ENCODE results near the gene GPR89B.
A peak's percentile ranks its signal among the peaks of the same experiment; 100 is the strongest.
"Not testable (repeated sequence)": the region's sequence is repeated elsewhere in the genome, so short reads cannot be mapped to it uniquely, and the experiment has no call there.

The GPR89B gene

DNA sequence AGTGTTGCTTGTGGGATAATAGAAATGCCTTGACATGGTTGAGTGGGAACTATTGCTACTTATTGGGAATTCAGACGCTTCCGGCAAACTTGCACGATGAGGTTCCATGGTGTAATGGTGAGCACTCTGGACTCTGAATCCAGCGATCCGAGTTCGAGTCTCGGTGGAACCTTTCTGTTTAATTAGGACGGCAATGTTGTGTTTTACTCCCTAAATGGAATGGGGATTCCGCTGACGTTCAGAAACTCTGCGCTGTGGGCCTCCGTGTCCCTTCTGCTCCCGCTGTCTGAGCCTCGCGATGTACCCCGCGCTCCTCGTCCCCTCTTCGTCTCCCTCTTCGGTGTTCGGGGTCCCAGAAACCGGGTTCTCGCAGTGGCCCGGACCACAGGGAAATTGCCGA lies 104.5 kb downstream of the GPR89B start:
- not testable (repeated sequence) for DNase-seq (ENCODE audit: low spot score)

DNA sequence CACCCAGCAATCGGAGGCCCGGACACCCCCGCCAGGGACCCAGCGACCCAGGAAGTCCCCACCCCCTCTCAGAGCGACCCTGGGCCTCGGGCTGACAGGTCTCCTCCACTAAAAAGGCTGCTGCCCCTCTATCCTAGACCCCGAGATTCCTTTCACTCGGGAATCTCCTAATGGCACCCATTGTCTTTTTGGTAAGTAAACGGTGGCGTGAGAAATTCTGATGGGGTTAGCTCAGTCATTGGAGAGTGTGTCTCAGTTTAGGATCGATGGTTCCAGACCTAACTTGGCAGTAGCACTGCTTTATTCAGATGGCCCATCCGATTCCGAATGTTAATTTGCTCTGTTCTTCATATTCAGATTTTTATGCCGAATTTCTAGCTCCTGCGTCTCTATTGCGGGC lies 104.9 kb downstream of the GPR89B start:
- not testable (repeated sequence) for DNase-seq (ENCODE audit: low spot score)

DNA sequence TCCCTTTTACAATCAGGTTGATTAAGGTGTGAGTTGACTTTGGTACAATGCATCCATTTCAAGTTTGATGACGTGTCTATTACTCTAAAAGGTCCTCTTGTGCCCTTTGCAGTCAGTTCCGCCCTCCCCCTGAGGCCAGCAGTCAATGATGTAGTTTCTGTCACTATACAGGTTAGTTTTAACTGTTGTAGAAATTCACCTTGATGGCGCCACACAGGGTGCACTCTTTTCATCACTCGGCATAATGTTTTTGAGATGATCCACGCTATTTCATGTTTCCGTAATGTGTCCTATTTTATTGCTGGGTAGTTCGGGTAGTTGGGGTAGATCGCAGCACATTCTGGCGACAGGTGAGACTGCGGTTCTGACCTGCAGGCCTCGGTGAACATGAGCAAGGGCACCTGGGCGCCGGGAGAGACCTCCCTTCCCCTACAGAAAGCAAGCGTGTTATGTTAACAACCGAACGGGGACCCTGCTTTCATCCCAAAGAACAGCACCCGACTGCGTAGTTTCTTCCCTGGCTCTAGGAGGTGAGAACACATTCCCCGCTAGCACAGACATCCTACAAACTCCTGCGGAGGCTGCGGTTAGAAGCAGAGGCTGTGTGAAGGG lies 109.7 kb downstream of the GPR89B start:
- DNase-seq (ENCODE audit: low spot score): not testable (repeated sequence)

DNA sequence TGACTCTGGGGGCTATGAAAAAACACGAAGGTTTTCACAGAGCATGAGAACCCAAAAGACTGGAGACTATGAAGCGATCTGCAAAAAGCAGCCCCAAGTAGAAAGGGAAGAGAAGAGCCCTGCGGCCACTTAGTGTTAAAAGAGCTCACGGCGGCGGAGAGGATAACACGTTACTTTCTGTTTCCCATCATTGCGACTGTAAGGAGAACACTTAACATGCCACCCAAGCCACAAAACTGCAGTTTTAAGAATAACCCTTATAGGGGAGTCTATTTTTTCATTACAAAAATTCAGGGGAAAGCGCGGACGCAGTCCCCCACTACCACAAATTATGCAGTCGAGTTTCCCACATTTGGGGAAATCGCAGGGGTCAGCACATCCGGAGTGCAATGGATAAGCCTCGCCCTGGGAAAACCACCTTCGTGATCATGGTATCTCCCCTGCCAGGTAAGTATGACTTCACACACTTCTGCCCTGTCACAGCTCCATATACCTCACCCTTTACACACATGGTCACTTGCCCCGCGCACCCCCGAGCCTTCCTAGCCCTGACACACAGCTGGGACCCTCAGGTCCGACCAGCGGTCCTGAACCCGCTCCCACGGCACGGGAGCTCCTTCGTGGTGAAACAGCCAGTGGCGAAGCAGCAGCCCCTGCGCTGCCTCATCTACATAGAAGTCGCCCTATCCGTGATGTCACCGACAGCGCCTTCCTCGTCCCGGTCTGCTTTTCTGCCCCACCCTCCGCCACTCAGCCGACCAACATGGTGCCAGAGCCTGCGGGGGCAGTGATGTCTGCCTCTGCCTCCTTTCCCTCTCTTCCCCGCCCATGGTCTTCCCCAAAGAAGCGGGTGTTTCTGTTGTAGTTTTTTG lies 110.5 kb downstream of the GPR89B start:
- DNase-seq (ENCODE audit: low spot score): peak; percentile 40
